Measurements from ENCODE around the gene RPS6KA2. TPM values are rescaled to one million over a fixed set of nuclear protein-coding genes. Genes with fewer than 3 reads are reported as not detected.

The RPS6KA2 gene
- total RNA-seq, 1 experiment from 2014 or later, result 12.3 TPM

- Histone ChIP-seq H4K20me1 (ENCODE audit: control insufficient read depth, insufficient read depth, insufficient read length) (no peaks in the 10 kb centered on the region), H3K79me2 (ENCODE audit: insufficient read depth, low read length) (peaks cover 4% of the 10 kb centered on the region; the same call in 1 of the 2 replicates), H2BK120ac (ENCODE audit: low read depth, low read length, poor library complexity, severe bottlenecking) (no peak overlapping the region), H4K5ac (ENCODE audit: insufficient read length, low read depth, low read length) (no peak overlapping the region), H3K56ac (ENCODE audit: insufficient read length, low read depth, low read length) (no peak overlapping the region), H3T11ph (ENCODE audit: low read length) (no peak overlapping the region), H3K79me1 (ENCODE audit: insufficient read depth, low read depth, low read length, poor library complexity, severe bottlenecking) (no peaks in the 10 kb centered on the region), H3K27me3 (ENCODE audit: insufficient read depth, low read length) (no peaks in the 10 kb centered on the region), H3K23ac (ENCODE audit: insufficient read length, low read depth, low read length) (no peak overlapping the region), H2BK20ac (ENCODE audit: low read depth, low read length, poor library complexity, severe bottlenecking) (no peak overlapping the region), H2BK15ac (ENCODE audit: low read depth, low read length) (no peak overlapping the region), H4K8ac (replicated peaks; ENCODE audit: insufficient read length, low read depth, low read length) (no peak overlapping the region), H3K4me2 (ENCODE audit: insufficient read depth, insufficient read length, low read length) (no peak overlapping the region), H4K91ac (ENCODE audit: insufficient read length, low read depth, low read length) (no peak overlapping the region), H3K27ac (ENCODE audit: insufficient read length, low read depth, low read length) (no peak overlapping the region), H2BK12ac (ENCODE audit: insufficient read length, low read depth, low read length) (no peak overlapping the region), H3K23me2 (ENCODE audit: insufficient read length, low read depth, low read length, poor library complexity, severe bottlenecking) (no peaks in the 10 kb centered on the region), H3K4me1 (ENCODE audit: insufficient read depth, low read length) (0 out of 2 replicates have a peak, but pooled peaks cover 5% of the 10 kb centered on the region), H3K18ac (ENCODE audit: insufficient read length, low read depth, low read length) (no peak overlapping the region), H3K9me3 (ENCODE audit: control insufficient read depth, low read depth, low read length) (no peaks in the 10 kb centered on the region), H2AK5ac (ENCODE audit: insufficient read length, low read length) (no peak overlapping the region), H2AFZ (ENCODE audit: low read length) (no peak overlapping the region), H3K14ac (ENCODE audit: insufficient read depth, low read length) (no peak overlapping the region), H3K9ac (ENCODE audit: extremely low read depth, insufficient read length, low read length) (no peak overlapping the region), H2BK5ac (ENCODE audit: insufficient read length, low read length) (no peak overlapping the region), H3K4ac (ENCODE audit: low read depth, low read length) (no peak overlapping the region)
- WGBS (ENCODE audit: extremely low coverage, insufficient read length, low lambda C conversion rate), result no CpG with 5 or more reads among the region's 16 CpGs
- DNase-seq, result no peak
- H3K9me3 Mint-ChIP-seq, result no peaks in the 10 kb centered on the region; a peak in 1 of 5 replicates
- H3K4me3 Mint-ChIP-seq, result no peak overlapping the region
- H3K27me3 Mint-ChIP-seq (ENCODE audit: low read depth), result no peaks in the 10 kb centered on the region
- H3K27ac Mint-ChIP-seq, result peak overlapping the region in 1 of 3 experiments; percentile 65; a peak in 2 of 7 replicates
- H3K36me3 Mint-ChIP-seq (ENCODE audit: insufficient read depth in 1 of 3, low read depth in 3 of 3), result no peaks in the 10 kb centered on the region; a peak in 1 of 7 replicates
- no peak for TF ChIP-seq CTCF (conservative IDR thresholded peaks at IDR 0.05)
- H3K4me1 Mint-ChIP-seq, result peaks cover 15 to 21% of the 10 kb centered on the region in 2 experiments
Measured at GRCh38 chr6:166563200-166563599, 63.9 kb downstream of the RPS6KA2 start.
